Nephron (organoid): ENCODE results near the gene NLRP1.

Experiments
- H3K27ac Mint-ChIP-seq, 3 experiments: 2 replicates each; pipeline ENCODE4 v1.8.0; 2020; ENCODE audit warnings: mixed read lengths in 3 of 3, mild to moderate bottlenecking in 2 of 3, moderate library complexity in 1 of 3
- H3K27me3 Mint-ChIP-seq: 2 replicates; pipeline ENCODE4 v1.8.0; 2021; ENCODE audit warnings: low read depth, mild to moderate bottlenecking, moderate library complexity, mixed read lengths
- H3K36me3 Mint-ChIP-seq: 2 replicates; pipeline ENCODE4 v1.8.0; 2020; ENCODE audit warnings: low read depth, mixed read lengths
- H3K4me1 Mint-ChIP-seq: 2 replicates; pipeline ENCODE4 v1.8.0; 2020; ENCODE audit warnings: mixed read lengths
- H3K4me3 Mint-ChIP-seq, 3 experiments: 2 replicates each; pipeline ENCODE4 v1.8.0; 2020; ENCODE audit warnings: mild to moderate bottlenecking in 3 of 3, mixed read lengths in 3 of 3, moderate library complexity in 2 of 3
- H3K9me3 Mint-ChIP-seq: 2 replicates; pipeline ENCODE4 v1.8.0; 2020; ENCODE audit warnings: mixed read lengths
- TF ChIP-seq, protein P1 (sequence below), 3 experiments: fragments of 200-600 bp; sonication (generic); IDR thresholded peaks; one replicate each; pipeline ENCODE4 v1.5.0; 2021; ENCODE audit warnings: antibody characterized with exemption in 3 of 3; ENCODE audit not compliant: unreplicated experiment in 3 of 3

Gene NLRP1

DNA sequence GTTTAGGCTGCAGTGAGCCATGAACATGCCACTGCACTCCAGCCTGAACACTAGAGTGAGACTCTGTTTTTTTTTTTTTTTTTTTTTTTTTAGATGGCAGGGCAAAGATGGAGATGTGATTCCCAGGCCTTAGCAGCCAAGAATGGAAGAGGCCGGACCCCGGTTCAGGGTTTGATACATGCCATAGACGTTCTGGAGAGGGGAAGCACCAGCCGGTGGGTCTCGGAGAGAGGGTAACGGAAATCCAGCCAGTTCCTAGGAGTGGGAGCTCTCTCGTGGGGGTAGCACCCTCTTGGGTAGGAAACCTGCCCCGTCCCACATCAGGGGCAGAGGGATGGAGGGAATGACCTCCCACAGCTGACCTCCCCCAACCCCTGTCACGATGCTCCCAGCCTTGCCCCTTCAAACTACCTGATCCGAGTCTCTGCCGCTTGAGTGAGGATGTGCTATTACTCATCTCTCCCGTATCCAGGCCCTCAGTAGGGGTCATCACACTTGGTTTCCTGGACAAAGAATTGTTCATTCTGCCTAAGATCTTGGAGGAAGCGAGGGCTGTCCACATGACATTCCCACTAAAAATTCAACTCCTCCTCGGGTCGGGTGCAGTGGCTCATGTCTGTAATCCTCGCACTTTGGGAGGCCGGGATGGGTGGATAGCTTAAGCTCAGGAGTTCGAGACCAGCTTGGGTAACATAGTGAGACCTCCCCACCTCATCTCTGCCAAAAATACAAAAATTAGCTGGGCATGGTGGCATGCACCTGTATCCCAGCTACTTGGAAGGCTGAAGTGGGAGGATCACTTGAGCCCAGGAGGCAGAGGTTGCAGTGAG, 50.6 kb downstream of the NLRP1 start:
- Mint-ChIP-seq H3K27me3 (no peaks in the 10 kb centered on the region), H3K36me3 (no peaks in the 10 kb centered on the region), H3K27ac (peak overlapping the region in 2 of 3 experiments; percentile 38 to 56), H3K4me3 (peak overlapping the region in 2 of 3 experiments; percentile 50 to 54), H3K4me1 (peaks cover 12% of the 10 kb centered on the region), H3K9me3 (peaks cover 3% of the 10 kb centered on the region)
- TF ChIP-seq, protein P1, sequence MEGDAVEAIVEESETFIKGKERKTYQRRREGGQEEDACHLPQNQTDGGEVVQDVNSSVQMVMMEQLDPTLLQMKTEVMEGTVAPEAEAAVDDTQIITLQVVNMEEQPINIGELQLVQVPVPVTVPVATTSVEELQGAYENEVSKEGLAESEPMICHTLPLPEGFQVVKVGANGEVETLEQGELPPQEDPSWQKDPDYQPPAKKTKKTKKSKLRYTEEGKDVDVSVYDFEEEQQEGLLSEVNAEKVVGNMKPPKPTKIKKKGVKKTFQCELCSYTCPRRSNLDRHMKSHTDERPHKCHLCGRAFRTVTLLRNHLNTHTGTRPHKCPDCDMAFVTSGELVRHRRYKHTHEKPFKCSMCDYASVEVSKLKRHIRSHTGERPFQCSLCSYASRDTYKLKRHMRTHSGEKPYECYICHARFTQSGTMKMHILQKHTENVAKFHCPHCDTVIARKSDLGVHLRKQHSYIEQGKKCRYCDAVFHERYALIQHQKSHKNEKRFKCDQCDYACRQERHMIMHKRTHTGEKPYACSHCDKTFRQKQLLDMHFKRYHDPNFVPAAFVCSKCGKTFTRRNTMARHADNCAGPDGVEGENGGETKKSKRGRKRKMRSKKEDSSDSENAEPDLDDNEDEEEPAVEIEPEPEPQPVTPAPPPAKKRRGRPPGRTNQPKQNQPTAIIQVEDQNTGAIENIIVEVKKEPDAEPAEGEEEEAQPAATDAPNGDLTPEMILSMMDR (IDR thresholded peaks at IDR 0.05; ENCODE audit: unreplicated experiment in 3 of 3): no peak

DNA sequence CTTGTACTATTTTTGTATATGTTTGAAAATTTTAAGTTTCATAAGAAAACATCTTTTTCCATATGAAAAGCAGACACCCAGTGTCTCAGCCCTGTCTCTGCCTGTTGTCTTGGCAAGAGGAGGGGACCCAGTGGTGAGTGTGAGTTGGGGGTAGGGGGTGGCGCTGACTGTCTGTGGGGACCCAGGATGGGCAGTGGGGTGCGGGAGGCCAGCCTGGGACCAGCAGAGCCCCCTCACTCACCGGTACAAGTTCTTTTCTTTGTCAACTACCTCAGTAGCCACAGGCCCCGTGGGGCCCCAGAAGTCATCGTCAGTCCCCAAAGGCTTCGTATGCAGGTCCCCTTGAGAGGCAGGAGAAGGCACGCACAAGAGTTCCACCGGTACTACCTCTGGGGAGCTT, 51.7 kb downstream of the NLRP1 start:
- TF ChIP-seq, protein P1 (IDR thresholded peaks at IDR 0.05; ENCODE audit: unreplicated experiment in 3 of 3): no peak
- no peaks in the 10 kb centered on the region for H3K27me3 Mint-ChIP-seq

DNA sequence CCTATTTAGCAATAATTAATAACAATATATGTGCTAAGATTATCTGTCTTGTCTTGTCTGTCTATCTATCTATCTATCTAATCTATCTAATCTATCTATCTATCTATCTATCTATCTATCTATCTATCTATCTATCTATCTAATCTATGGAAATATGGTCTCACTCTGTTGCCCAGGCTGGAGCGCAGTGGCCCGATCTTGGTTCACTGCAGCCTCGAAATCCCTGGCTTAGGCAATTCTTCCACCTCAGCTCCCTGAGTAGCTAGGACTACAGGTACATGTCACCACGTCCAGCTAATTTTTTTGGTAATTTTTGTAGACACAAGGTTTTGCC, 53.3 kb downstream of the NLRP1 start:
- Mint-ChIP-seq H3K4me1 (peaks cover 39% of the 10 kb centered on the region), H3K27ac (peak overlapping the region; percentile 76 to 95 (median 87)), H3K27me3 (no peaks in the 10 kb centered on the region), H3K36me3 (no peaks in the 10 kb centered on the region), H3K9me3 (peaks cover 3% of the 10 kb centered on the region), H3K4me3 (peak overlapping the region; percentile 39 to 74 (median 67))
- TF ChIP-seq, protein P1 (IDR thresholded peaks at IDR 0.05; ENCODE audit: unreplicated experiment in 3 of 3): no peak

More for the DNA sequence above, 51.7 kb downstream of the NLRP1 start:
- H3K9me3 Mint-ChIP-seq: peaks cover 3% of the 10 kb centered on the region
- no peaks in the 10 kb centered on the region for H3K36me3 Mint-ChIP-seq
- peak overlapping the region in 1 of 3 experiments; percentile 1 for H3K27ac Mint-ChIP-seq
- H3K4me3 Mint-ChIP-seq: no peak overlapping the region
- peaks cover 23% of the 10 kb centered on the region for H3K4me1 Mint-ChIP-seq

DNA sequence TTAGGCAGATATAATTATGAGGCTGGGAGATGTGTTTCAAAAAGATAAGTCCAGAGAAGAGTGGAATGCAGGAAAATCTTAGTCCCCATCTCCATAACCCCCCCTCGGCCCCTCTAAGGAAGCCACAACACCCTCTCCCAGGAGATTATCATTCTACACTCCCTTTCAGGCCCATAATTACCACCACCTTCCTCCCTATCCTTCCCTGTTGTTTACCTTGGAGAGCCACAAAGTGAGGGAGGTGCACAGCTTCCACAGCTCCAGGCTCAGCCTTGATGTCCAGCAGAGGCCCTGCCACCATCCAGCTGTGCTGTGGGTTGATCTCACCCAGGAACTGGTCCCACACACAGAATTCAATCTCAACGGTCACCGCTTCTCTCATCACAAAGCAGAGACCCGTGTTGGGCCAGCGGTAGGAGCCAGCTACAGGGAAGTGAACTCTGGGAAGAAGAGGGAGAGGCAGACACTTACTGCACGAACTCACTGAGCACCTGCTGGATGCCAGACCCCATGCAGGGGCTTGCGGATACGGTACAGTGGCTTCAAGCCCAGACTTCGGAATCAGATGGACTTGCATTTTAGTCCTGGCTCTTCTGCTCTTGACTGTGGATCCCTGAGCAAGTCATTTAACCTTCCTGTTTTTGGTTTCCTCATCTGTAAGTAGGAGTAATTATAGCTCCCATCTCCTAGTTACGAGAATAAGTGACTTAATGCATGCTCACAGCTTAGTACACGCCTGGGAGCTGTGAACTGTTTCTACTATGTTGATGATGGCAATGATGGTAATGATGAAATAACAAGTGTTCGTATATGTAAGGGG, 53.8 kb downstream of the NLRP1 start:
- Mint-ChIP-seq H3K27me3 (no peaks in the 10 kb centered on the region), H3K4me3 (peak overlapping the region; percentile 39 to 74 (median 67))

DNA sequence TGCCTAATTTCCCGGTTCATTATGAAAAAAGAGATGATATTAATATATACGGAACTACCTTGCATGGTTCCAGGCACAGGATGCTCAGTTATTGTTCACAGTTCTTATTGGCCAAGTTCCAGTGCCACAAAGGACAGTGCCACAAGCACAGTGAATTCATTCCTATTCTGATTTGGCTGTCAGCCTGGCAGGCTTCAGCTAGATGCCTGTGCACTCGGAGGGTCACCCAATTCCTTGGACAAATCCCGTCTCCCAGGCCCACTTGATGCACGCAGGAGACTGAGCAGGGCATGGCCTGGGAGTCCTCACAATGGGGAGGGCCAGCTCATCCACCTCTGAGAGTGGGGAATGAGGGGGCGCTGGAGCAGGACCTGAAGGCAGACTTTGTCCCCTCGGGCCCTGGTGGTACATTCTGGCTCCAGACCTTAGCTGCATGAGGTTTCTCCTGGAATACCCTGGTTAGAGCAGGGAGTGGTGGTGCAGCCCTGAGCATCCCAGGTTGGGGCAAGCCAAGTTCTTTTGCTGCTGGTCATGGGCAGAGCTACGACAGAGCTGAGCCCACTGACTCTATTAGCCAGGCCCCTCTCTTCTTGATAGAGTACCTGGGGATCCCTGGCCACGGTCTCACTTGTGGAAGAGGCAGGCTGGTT, 56.6 kb downstream of the NLRP1 start:
- H3K36me3 Mint-ChIP-seq: no peaks in the 10 kb centered on the region
- peaks cover 44% of the 10 kb centered on the region for H3K4me1 Mint-ChIP-seq
- H3K27ac Mint-ChIP-seq: peak overlapping the region; percentile 94 to 97 (median 95)

More for the DNA sequence above, 53.8 kb downstream of the NLRP1 start:
- Mint-ChIP-seq H3K27ac (peak overlapping the region; percentile 76 to 95 (median 87)), H3K9me3 (peaks cover 3% of the 10 kb centered on the region), H3K4me1 (peaks cover 39% of the 10 kb centered on the region), H3K36me3 (no peaks in the 10 kb centered on the region)
- TF ChIP-seq, protein P1 (IDR thresholded peaks at IDR 0.05; ENCODE audit: unreplicated experiment in 3 of 3): no peak

More for the DNA sequence above, 56.6 kb downstream of the NLRP1 start:
- Mint-ChIP-seq H3K9me3 (peaks cover 3% of the 10 kb centered on the region), H3K4me3 (no peak overlapping the region), H3K27me3 (no peaks in the 10 kb centered on the region)
- TF ChIP-seq, protein P1 (IDR thresholded peaks at IDR 0.05; ENCODE audit: unreplicated experiment in 3 of 3): no peak
